ENCODE results near the gene NEDD4L.

Gene NEDD4L

DNA sequence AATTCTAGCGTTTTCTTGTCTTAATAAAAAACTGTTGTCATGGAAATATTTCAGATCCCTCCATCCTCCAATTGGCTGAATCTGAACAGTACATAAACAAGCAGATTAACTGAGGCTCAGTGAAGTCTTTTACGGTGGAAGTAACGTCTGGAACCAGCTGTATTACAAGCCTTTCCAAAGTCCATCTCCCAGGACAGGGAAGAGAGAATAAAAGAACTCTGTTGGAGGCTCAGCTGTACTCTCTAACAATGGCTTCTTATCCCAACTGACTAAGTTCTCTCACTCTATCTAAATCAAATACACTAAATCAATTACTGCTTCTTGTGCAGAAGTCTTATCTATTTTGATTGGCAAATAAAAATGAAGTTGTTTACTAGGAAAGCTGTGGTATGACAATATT, 19.9 kb upstream of the NEDD4L start:
- ChIA-PET CTCF (interaction anchor here (0.6 to 3.3 kb wide), 5 partner anchors 19 to 112 kb away, joined by 3 to 14 read pairs (median 4); partner anchors contain the start of gene NEDD4L), POLR2A (no interaction called here)
- Histone ChIP-seq H3K9me3 (ENCODE audit: control insufficient read depth, insufficient read depth, low read depth, low read length) (no peaks in the 10 kb centered on the region), H3K4me3 (ENCODE audit: low read depth, low read length) (no peak overlapping the region), H3K27ac (ENCODE audit: extremely low read depth, low read depth, low read length) (no peak overlapping the region), H3K4me1 (ENCODE audit: control insufficient read depth, insufficient read depth, low read length) (peaks cover 4% of the 10 kb centered on the region; the same call in 1 of the 2 replicates), H3K36me3 (ENCODE audit: control insufficient read depth in 2 of 2, insufficient read depth in 1 of 2, low read length in 2 of 2) (no peaks in the 10 kb centered on the region)
- TF ChIP-seq ZFP37 (tag by site-specific recombination; IDR thresholded peaks at IDR 0.05) (no peak), FEZF1 (tag by site-specific recombination; IDR thresholded peaks at IDR 0.05) (0 out of 2 replicates have a peak, but pooled peaks have one; percentile 6)

DNA sequence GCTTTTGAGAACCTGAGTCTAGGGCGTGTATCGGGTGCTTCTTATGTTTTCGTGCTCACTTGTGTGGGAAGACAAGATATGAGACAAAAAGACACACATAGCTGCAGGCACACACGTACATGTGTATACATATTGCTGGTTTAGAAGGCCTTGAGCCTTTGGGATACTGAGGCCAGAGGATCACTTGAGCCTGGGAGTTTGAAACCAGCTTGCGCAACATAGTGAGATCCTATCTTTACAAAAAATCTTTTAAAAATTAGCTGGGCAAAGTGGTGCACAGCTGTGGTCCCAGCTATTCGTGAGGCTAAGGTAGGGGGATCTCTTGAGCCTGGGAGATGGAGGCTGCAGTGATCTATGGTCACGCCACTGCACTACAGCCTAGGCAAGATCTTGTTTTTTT, 18.8 kb upstream of the NEDD4L start:
- CTCF ChIA-PET = interaction anchor here (0.8 to 3.3 kb wide), 2 partner anchors 18 to 143 kb away, joined by 3 to 14 read pairs; partner anchors contain the start of gene NEDD4L
- POLR2A ChIA-PET = no interaction called here

GRCh38 chr18:58025733-58026132, 18.3 kb upstream of the NEDD4L start:
- peaks cover 4% of the 10 kb centered on the region; the same call in 1 of the 2 replicates for H3K4me1 ChIP-seq (ENCODE audit: control insufficient read depth, insufficient read depth, low read length)
- ChIA-PET CTCF (interaction anchor here (0.6 to 3.3 kb wide), 4 partner anchors 13 to 144 kb away, joined by 3 to 14 read pairs (median 3); partner anchors contain the start of gene NEDD4L), POLR2A (no interaction called here)
- no peak overlapping the region for H3K4me3 ChIP-seq (ENCODE audit: low read depth, low read length)
- no peaks in the 10 kb centered on the region for H3K9me3 ChIP-seq (ENCODE audit: control insufficient read depth, insufficient read depth, low read depth, low read length)
- no peak overlapping the region for H3K27ac ChIP-seq (ENCODE audit: extremely low read depth, low read depth, low read length)
- no peaks in the 10 kb centered on the region for H3K36me3 ChIP-seq (ENCODE audit: control insufficient read depth in 2 of 2, insufficient read depth in 1 of 2, low read length in 2 of 2)
- TF ChIP-seq ZNF248 (tag by site-specific recombination; IDR thresholded peaks at IDR 0.05) = no peak
- no peak for TF ChIP-seq ZNF549 (tag by site-specific recombination; IDR thresholded peaks at IDR 0.05)
- TF ChIP-seq, protein P1, sequence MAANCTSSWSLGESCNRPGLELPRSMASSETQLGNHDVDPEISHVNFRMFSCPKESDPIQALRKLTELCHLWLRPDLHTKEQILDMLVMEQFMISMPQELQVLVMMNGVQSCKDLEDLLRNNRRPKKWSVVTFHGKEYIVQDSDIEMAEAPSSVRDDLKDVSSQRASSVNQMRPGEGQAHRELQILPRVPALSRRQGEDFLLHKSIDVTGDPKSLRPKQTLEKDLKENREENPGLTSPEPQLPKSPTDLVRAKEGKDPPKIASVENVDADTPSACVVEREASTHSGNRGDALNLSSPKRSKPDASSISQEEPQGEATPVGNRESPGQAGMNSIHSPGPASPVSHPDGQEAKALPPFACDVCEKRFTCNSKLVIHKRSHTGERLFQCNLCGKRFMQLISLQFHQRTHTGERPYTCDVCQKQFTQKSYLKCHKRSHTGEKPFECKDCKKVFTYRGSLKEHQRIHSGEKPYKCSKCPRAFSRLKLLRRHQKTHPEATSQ (tag by site-specific recombination; IDR thresholded peaks at IDR 0.05) = no peak
- no peak for TF ChIP-seq ZNF692 (tag by site-specific recombination; IDR thresholded peaks at IDR 0.05)
- TF ChIP-seq, protein P2, sequence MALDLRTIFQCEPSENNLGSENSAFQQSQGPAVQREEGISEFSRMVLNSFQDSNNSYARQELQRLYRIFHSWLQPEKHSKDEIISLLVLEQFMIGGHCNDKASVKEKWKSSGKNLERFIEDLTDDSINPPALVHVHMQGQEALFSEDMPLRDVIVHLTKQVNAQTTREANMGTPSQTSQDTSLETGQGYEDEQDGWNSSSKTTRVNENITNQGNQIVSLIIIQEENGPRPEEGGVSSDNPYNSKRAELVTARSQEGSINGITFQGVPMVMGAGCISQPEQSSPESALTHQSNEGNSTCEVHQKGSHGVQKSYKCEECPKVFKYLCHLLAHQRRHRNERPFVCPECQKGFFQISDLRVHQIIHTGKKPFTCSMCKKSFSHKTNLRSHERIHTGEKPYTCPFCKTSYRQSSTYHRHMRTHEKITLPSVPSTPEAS (tag by site-specific recombination; IDR thresholded peaks at IDR 0.05) = no peak
- no peak for TF ChIP-seq ZNF530 (tag by site-specific recombination; IDR thresholded peaks at IDR 0.05; ENCODE audit: low read depth)
- no peak for TF ChIP-seq ZNF398 (tag by site-specific recombination; IDR thresholded peaks at IDR 0.05)
- TF ChIP-seq ZNF677 (tag by site-specific recombination; IDR thresholded peaks at IDR 0.05) = no peak
- TF ChIP-seq GLI2 (tag by site-specific recombination; IDR thresholded peaks at IDR 0.05; ENCODE audit: borderline replicate concordance, low read depth) = no peak
- TF ChIP-seq ZNF335 (tag by site-specific recombination; conservative IDR thresholded peaks at IDR 0.05) = no peak
- no peak for TF ChIP-seq KLF17 (tag by site-specific recombination; IDR thresholded peaks at IDR 0.05)
- TF ChIP-seq BCL11A (tag by site-specific recombination; IDR thresholded peaks at IDR 0.05; ENCODE audit: low read depth) = no peak

More for the DNA sequence above, 18.8 kb upstream of the NEDD4L start:
- Histone ChIP-seq H3K36me3 (ENCODE audit: control insufficient read depth in 2 of 2, insufficient read depth in 1 of 2, low read length in 2 of 2) (no peaks in the 10 kb centered on the region), H3K4me3 (ENCODE audit: low read depth, low read length) (no peak overlapping the region), H3K9me3 (ENCODE audit: control insufficient read depth, insufficient read depth, low read depth, low read length) (no peaks in the 10 kb centered on the region), H3K27ac (ENCODE audit: extremely low read depth, low read depth, low read length) (no peak overlapping the region), H3K4me1 (ENCODE audit: control insufficient read depth, insufficient read depth, low read length) (peaks cover 4% of the 10 kb centered on the region; the same call in 1 of the 2 replicates)
- TF ChIP-seq PBX3 (CRISPR knock-in tag; IDR thresholded peaks at IDR 0.05) (no peak), ZNF585B (tag by site-specific recombination; IDR thresholded peaks at IDR 0.05) (no peak), ZNF184 (tag by site-specific recombination; IDR thresholded peaks at IDR 0.05) (no peak), ZNF211 (tag by site-specific recombination; IDR thresholded peaks at IDR 0.05; ENCODE audit: low read depth) (no peak), ZNF660 (tag by site-specific recombination; IDR thresholded peaks at IDR 0.05) (no peak), MEIS1 (CRISPR knock-in tag; IDR thresholded peaks at IDR 0.05; ENCODE audit: borderline replicate concordance) (no peak)
- TF ChIP-seq, protein P3, sequence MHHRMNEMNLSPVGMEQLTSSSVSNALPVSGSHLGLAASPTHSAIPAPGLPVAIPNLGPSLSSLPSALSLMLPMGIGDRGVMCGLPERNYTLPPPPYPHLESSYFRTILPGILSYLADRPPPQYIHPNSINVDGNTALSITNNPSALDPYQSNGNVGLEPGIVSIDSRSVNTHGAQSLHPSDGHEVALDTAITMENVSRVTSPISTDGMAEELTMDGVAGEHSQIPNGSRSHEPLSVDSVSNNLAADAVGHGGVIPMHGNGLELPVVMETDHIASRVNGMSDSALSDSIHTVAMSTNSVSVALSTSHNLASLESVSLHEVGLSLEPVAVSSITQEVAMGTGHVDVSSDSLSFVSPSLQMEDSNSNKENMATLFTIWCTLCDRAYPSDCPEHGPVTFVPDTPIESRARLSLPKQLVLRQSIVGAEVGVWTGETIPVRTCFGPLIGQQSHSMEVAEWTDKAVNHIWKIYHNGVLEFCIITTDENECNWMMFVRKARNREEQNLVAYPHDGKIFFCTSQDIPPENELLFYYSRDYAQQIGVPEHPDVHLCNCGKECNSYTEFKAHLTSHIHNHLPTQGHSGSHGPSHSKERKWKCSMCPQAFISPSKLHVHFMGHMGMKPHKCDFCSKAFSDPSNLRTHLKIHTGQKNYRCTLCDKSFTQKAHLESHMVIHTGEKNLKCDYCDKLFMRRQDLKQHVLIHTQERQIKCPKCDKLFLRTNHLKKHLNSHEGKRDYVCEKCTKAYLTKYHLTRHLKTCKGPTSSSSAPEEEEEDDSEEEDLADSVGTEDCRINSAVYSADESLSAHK (tag by site-specific recombination; IDR thresholded peaks at IDR 0.05) = no peak
